ENCODE measurements around the gene IQCF6.

IQCF6 gene

GRCh38 chr3:51799879-51800749 is 21.1 kb upstream of the IQCF6 start:
- no peak overlapping the region for H2AFZ ChIP-seq (ENCODE audit: low read length)
- H3K9me2 ChIP-seq (replicated peaks; ENCODE audit: low read depth, low read length): no peaks in the 10 kb centered on the region
- no peak overlapping the region for H3K9ac ChIP-seq (ENCODE audit: low read depth, low read length, poor library complexity, severe bottlenecking)
- H3F3A ChIP-seq (ENCODE audit: low read depth): no peaks in the 10 kb centered on the region
- H3K36me3 ChIP-seq (ENCODE audit: insufficient read depth, low read length): no peaks in the 10 kb centered on the region
- no peaks in the 10 kb centered on the region for H3K79me2 ChIP-seq (ENCODE audit: insufficient read depth, low read length)
- TF ChIP-seq EZH2phosphoT487 (IDR thresholded peaks at IDR 0.05; ENCODE audit: borderline replicate concordance) (no peak), CTCF (conservative IDR thresholded peaks at IDR 0.05; ENCODE audit: low read length) (peak; percentile 85)
- H3K27me3 ChIP-seq (ENCODE audit: insufficient read depth, low read length, poor library complexity, severe bottlenecking): no peaks in the 10 kb centered on the region
- no peak overlapping the region for H3K4me3 ChIP-seq (ENCODE audit: low read length, poor library complexity, severe bottlenecking)
- no peaks in the 10 kb centered on the region for H3K9me3 ChIP-seq (ENCODE audit: insufficient read depth, low read depth, low read length)
- H3K4me1 ChIP-seq (ENCODE audit: insufficient read depth, low read length, poor library complexity, severe bottlenecking): peaks cover 22% of the 10 kb centered on the region
- H3K4me2 ChIP-seq (ENCODE audit: low read depth, low read length, poor library complexity, severe bottlenecking): no peak overlapping the region
- H4K20me1 ChIP-seq (ENCODE audit: insufficient read depth, low read length, poor library complexity, severe bottlenecking): no peaks in the 10 kb centered on the region

GRCh38 chr3:51798411-51798963 is 19.4 kb upstream of the IQCF6 start:
- Histone ChIP-seq H3K9ac (ENCODE audit: low read depth, low read length, poor library complexity, severe bottlenecking) (no peak overlapping the region), H3K4me2 (ENCODE audit: low read depth, low read length, poor library complexity, severe bottlenecking) (no peak overlapping the region), H3K4me3 (ENCODE audit: low read length, poor library complexity, severe bottlenecking) (no peak overlapping the region), H3K79me2 (ENCODE audit: insufficient read depth, low read length) (no peaks in the 10 kb centered on the region), H3K9me2 (replicated peaks; ENCODE audit: low read depth, low read length) (no peaks in the 10 kb centered on the region), H3K4me1 (ENCODE audit: insufficient read depth, low read length, poor library complexity, severe bottlenecking) (peaks cover 13% of the 10 kb centered on the region), H2AFZ (ENCODE audit: low read length) (no peak overlapping the region), H3K27me3 (ENCODE audit: insufficient read depth, low read length, poor library complexity, severe bottlenecking) (no peaks in the 10 kb centered on the region), H3K36me3 (ENCODE audit: insufficient read depth, low read length) (no peaks in the 10 kb centered on the region), H4K20me1 (ENCODE audit: insufficient read depth, low read length, poor library complexity, severe bottlenecking) (no peaks in the 10 kb centered on the region), H3K9me3 (ENCODE audit: insufficient read depth, low read depth, low read length) (no peaks in the 10 kb centered on the region), H3F3A (ENCODE audit: low read depth) (no peaks in the 10 kb centered on the region)
- TF ChIP-seq CTCF (conservative IDR thresholded peaks at IDR 0.05; ENCODE audit: low read length): no peak

GRCh38 chr3:51796854-51797253 is 17.8 kb upstream of the IQCF6 start:
- no peak for TF ChIP-seq EZH2phosphoT487 (IDR thresholded peaks at IDR 0.05; ENCODE audit: borderline replicate concordance)
- no peak for TF ChIP-seq CTCF (conservative IDR thresholded peaks at IDR 0.05; ENCODE audit: low read length)
- no peaks in the 10 kb centered on the region for H3K27me3 ChIP-seq (ENCODE audit: insufficient read depth, low read length, poor library complexity, severe bottlenecking)
- H3F3A ChIP-seq (ENCODE audit: low read depth): no peaks in the 10 kb centered on the region
- no peaks in the 10 kb centered on the region for H4K20me1 ChIP-seq (ENCODE audit: insufficient read depth, low read length, poor library complexity, severe bottlenecking)
- H3K9me3 ChIP-seq (ENCODE audit: insufficient read depth, low read depth, low read length): no peaks in the 10 kb centered on the region
- 0 out of 2 replicates have a peak overlapping the region, but pooled peaks have one; percentile 9 for H2AFZ ChIP-seq (ENCODE audit: low read length)
- no peak overlapping the region for H3K9ac ChIP-seq (ENCODE audit: low read depth, low read length, poor library complexity, severe bottlenecking)
- H3K79me2 ChIP-seq (ENCODE audit: insufficient read depth, low read length): no peaks in the 10 kb centered on the region
- H3K9me2 ChIP-seq (replicated peaks; ENCODE audit: low read depth, low read length): no peaks in the 10 kb centered on the region
- H3K4me1 ChIP-seq (ENCODE audit: insufficient read depth, low read length, poor library complexity, severe bottlenecking): peaks cover 13% of the 10 kb centered on the region
- no peak overlapping the region for H3K4me3 ChIP-seq (ENCODE audit: low read length, poor library complexity, severe bottlenecking)
- no peak overlapping the region for H3K4me2 ChIP-seq (ENCODE audit: low read depth, low read length, poor library complexity, severe bottlenecking)
- H3K36me3 ChIP-seq (ENCODE audit: insufficient read depth, low read length): no peaks in the 10 kb centered on the region
